A549 (cell line): Measurements from ENCODE around the gene KCNK3.

ENCODE experiments used
- BHLHE40 ChIP-seq: IDR thresholded peaks from 2 replicates; pipeline ENCODE4 v1.6.1; 2012; ENCODE audit warnings: low read depth, low read length, inconsistent platforms
- POLR2A ChIP-seq: IDR thresholded peaks from 2 replicates; pipeline ENCODE4 v1.6.1; 2012; ENCODE audit warnings: mild to moderate bottlenecking, low read length
- RAD21 ChIP-seq, 2 experiments: fragments of >200 bp in 1 of 2; sonication (Bioruptor Twin) in 1 of 2; formaldehyde crosslinking in 1 of 2; IDR thresholded peaks in 1 of 2; conservative IDR thresholded peaks in 1 of 2; 2 replicates in 1 of 2; 3 replicates in 1 of 2; pipeline ENCODE4 v1.6.1; 2012 to 2018; ENCODE audit warnings: inconsistent platforms in 1 of 2

DNA sequence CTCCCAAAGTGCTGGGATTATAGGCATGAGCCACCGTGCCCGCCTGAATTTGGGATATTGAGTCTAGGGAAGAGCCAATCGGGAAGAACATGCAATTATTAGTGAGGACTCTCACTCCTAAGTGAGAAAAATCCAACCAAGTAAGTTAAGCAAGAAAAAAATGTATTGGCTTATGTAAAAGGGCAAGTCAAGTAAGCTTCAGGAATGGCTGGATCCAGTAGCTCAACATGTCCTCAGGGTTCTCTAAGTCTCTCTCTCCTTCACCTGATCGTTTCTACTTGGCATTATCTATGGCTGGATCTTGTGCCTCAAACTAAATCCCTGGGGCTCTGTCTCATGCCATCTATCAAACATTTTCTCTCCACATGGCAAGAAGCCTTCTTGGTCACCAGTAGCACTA, 35.3 kb upstream of the KCNK3 start:
- TF ChIP-seq BHLHE40 (no peak), POLR2A (no peak), RAD21 (conservative IDR thresholded peaks at IDR 0.05 in 1 of 2, IDR thresholded peaks at IDR 0.05 in 1 of 2) (no peak)
